ENCODE results near the gene RHOV. TPM values are rescaled to one million over a fixed set of nuclear protein-coding genes. Genes with fewer than 3 reads are reported as not detected.

The RHOV gene
- total and polyA plus RNA-seq, 12 donors = 0.11 to 0.34 (median 0.15) TPM; not detected in 8

DNA sequence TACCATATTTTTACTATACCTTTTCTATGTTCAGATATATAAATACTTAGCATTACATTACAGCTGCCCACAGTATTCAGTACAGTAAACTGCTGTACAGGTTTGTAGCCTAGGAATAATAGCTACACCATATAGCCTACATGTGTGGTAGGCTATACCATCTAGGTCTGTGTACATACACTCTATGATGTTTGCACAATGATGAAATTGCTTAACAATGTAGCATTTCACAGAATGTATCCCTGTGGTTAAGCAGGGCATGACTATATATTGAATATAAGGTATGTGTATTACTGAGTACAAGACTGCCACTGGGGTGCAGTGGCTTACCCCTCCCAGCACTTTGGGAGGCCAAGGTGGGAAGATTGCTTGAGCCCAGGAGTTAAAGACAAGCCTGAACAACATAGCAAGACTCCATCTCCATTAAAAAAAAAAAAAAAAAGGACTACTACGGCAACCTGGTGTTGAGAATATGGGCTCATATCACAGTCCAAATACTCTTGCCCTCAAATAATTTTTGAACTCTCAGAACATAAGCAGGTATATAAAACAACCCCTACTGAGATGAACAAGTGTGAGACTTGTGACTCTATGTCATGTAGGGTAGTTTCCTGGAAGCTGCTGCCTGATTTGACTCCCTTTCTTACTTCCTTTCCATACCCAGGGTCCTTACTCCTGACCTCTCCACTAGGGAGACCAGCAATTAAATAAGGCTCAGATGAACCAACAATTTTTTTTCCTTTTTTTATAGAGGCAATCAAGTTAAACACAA, 50.3 kb downstream of the RHOV start:
- 71 to 90% (median 77%) methylated on average over 1 of the region's 1 CpG for WGBS, 4 donors
- Histone ChIP-seq H3K27ac (no peak overlapping the region), H3K9me3 (replicated peaks in 1 of 3) (no peaks in the 10 kb centered on the region), H3K4me1 (replicated peaks in 1 of 2) (no peaks in the 10 kb centered on the region), H3K4me3 (no peak overlapping the region), H3K27me3 (no peaks in the 10 kb centered on the region), H3K36me3 (replicated peaks in 1 of 2) (no peaks in the 10 kb centered on the region)
- intact Hi-C loops (cut with DNase I) = no loop called here
- no peak for TF ChIP-seq POLR2A (IDR thresholded peaks at IDR 0.05)
- TF ChIP-seq, protein P1, sequence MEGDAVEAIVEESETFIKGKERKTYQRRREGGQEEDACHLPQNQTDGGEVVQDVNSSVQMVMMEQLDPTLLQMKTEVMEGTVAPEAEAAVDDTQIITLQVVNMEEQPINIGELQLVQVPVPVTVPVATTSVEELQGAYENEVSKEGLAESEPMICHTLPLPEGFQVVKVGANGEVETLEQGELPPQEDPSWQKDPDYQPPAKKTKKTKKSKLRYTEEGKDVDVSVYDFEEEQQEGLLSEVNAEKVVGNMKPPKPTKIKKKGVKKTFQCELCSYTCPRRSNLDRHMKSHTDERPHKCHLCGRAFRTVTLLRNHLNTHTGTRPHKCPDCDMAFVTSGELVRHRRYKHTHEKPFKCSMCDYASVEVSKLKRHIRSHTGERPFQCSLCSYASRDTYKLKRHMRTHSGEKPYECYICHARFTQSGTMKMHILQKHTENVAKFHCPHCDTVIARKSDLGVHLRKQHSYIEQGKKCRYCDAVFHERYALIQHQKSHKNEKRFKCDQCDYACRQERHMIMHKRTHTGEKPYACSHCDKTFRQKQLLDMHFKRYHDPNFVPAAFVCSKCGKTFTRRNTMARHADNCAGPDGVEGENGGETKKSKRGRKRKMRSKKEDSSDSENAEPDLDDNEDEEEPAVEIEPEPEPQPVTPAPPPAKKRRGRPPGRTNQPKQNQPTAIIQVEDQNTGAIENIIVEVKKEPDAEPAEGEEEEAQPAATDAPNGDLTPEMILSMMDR (IDR thresholded peaks at IDR 0.05) = no peak
- no peak for DNase-seq

Small RNAs within 50 kb of the gene (small RNA-seq; reads per million reads assigned to genes)
- gene AC025166.1 = 0 reads per million in 2 donors

Other genes with a start within 250 kb of the RHOV start
- gene RAD51, start 179.1 kb downstream of the RHOV start, total RNA-seq = 1 to 10 TPM in 4 of 9 donors, under 1 TPM in 3, not detected in 2; 0.47 to 5.2 (median 1.1) TPM
- under 1 TPM in 2 of 3 donors, not detected in 1; 0.74 to 0.82 TPM for gene RAD51, start 179.1 kb downstream of the RHOV start, polyA plus RNA-seq
- gene RMDN3, start 119.0 kb downstream of the RHOV start, total RNA-seq = 10 to 100 TPM; 20.6 to 50.1 (median 33.9) TPM
- 10 to 100 TPM; 19.2 to 45.4 (median 22.4) TPM for gene RMDN3, start 119.0 kb downstream of the RHOV start, polyA plus RNA-seq
- gene GCHFR, start 110.2 kb downstream of the RHOV start, total RNA-seq = 10 to 100 TPM in 8 of 9 donors, 1 to 10 TPM in 1; 7.8 to 77.3 (median 19.9) TPM
- 10 to 100 TPM in 2 of 3 donors, 1 to 10 TPM in 1; 6.1 to 27.0 (median 23.6) TPM for gene GCHFR, start 110.2 kb downstream of the RHOV start, polyA plus RNA-seq
- 1 to 10 TPM in 1 of 9 donors, under 1 TPM in 4, not detected in 4; 0.11 to 1.1 (median 0.46) TPM for gene C15orf62, start 104.3 kb downstream of the RHOV start, total RNA-seq
- gene C15orf62, start 104.3 kb downstream of the RHOV start, polyA plus RNA-seq = under 1 TPM; 0.07 to 0.97 (median 0.27) TPM
- 10 to 100 TPM; 11.0 to 35.1 (median 27.3) TPM for gene ZFYVE19, start 67.1 kb downstream of the RHOV start, total RNA-seq
- 10 to 100 TPM; 12.0 to 25.3 (median 24.1) TPM for gene ZFYVE19, start 67.1 kb downstream of the RHOV start, polyA plus RNA-seq
- 10 to 100 TPM; 27.4 to 88.6 (median 42.2) TPM for gene DNAJC17, start 66.8 kb downstream of the RHOV start, total RNA-seq
- gene DNAJC17, start 66.8 kb downstream of the RHOV start, polyA plus RNA-seq = 100 to 1,000 TPM in 2 of 3 donors, 10 to 100 TPM in 1; 33.0 to 174 (median 170) TPM
- gene PPP1R14D, start 45.5 kb downstream of the RHOV start, total RNA-seq = not detected
- not detected for gene PPP1R14D, start 45.5 kb downstream of the RHOV start, polyA plus RNA-seq
- gene SPINT1, start 30.2 kb downstream of the RHOV start, total RNA-seq = 1 to 10 TPM in 6 of 9 donors, under 1 TPM in 3; 0.17 to 5.1 (median 1.3) TPM
- 1 to 10 TPM in 2 of 3 donors, under 1 TPM in 1; 0.46 to 1.3 (median 1.1) TPM for gene SPINT1, start 30.2 kb downstream of the RHOV start, polyA plus RNA-seq
- 10 to 100 TPM; 18.0 to 43.4 (median 35.0) TPM for gene VPS18, start 20.2 kb upstream of the RHOV start, total RNA-seq
- gene VPS18, start 20.2 kb upstream of the RHOV start, polyA plus RNA-seq = 10 to 100 TPM in 1 of 3 donors, 1 to 10 TPM in 2; 8.9 to 16.0 (median 10.0) TPM
- gene DLL4, start 55.1 kb upstream of the RHOV start, total RNA-seq = 10 to 100 TPM in 2 of 9 donors, 1 to 10 TPM in 7; 1.9 to 15.9 (median 4.9) TPM
- 1 to 10 TPM in 2 of 3 donors, under 1 TPM in 1; 0.66 to 3.9 (median 3.6) TPM for gene DLL4, start 55.1 kb upstream of the RHOV start, polyA plus RNA-seq
- 1 to 10 TPM in 4 of 9 donors, under 1 TPM in 4, not detected in 1; 0.24 to 2.4 (median 0.95) TPM for gene CHAC1, start 79.2 kb upstream of the RHOV start, total RNA-seq
- gene CHAC1, start 79.2 kb upstream of the RHOV start, polyA plus RNA-seq = 1 to 10 TPM in 2 of 3 donors, under 1 TPM in 1; 0.55 to 1.3 (median 1.3) TPM
- gene INO80, start 242.0 kb upstream of the RHOV start, total RNA-seq = 10 to 100 TPM; 16.7 to 25.0 (median 17.9) TPM
- gene INO80, start 242.0 kb upstream of the RHOV start, polyA plus RNA-seq = 10 to 100 TPM in 1 of 3 donors, 1 to 10 TPM in 2; 5.4 to 20.6 (median 5.9) TPM